Transverse colon (tissue), 3 donors: ENCODE measurements around the gene KRT1.

Source experiments
- CTCF ChIP-seq, 5 experiments: fragments of 200-600 bp in 3 of 5; fragments of 450-650 bp in 2 of 5; sonication (generic) in 3 of 5; IDR thresholded peaks; 1 replicate in 2 of 5; 2 replicates in 3 of 5; pipeline ENCODE4 v1.5.1; 2016 to 2017; ENCODE audit warnings: antibody characterized with exemption in 5 of 5, inconsistent platforms in 3 of 5, mild to moderate bottlenecking in 2 of 5, moderate library complexity in 1 of 5
- EP300 ChIP-seq: sonication (generic); formaldehyde crosslinking; IDR thresholded peaks from one replicate; pipeline ENCODE4 v1.6.1; 2017; ENCODE audit warnings: antibody characterized with exemption, low read depth
- POLR2A ChIP-seq: fragments of 450-650 bp; IDR thresholded peaks from one replicate; pipeline ENCODE4 v1.6.1; 2016; ENCODE audit warnings: antibody characterized with exemption, mild to moderate bottlenecking, moderate library complexity

GRCh38 chr12:52650520-52651081 lies 29.6 kb downstream of the KRT1 start:
- no peak for TF ChIP-seq CTCF (IDR thresholded peaks at IDR 0.05)
- TF ChIP-seq POLR2A = no peak
- TF ChIP-seq EP300 = no peak
